ENCODE results near the gene SSBP3. TPM values are rescaled to one million over a fixed set of nuclear protein-coding genes. Genes with fewer than 3 reads are reported as not detected.
"Not testable (repeated sequence)": the region's sequence is repeated elsewhere in the genome, so short reads cannot be mapped to it uniquely, and the experiment has no call there.

Gene SSBP3
- total RNA-seq, 1 experiment from 2014 or later, result 18.2 TPM

- DNase-seq (ENCODE audit: low spot score), result no peak
Measured at GRCh38 chr1:54394104-54394503, 12.1 kb downstream of the SSBP3 start.

DNA sequence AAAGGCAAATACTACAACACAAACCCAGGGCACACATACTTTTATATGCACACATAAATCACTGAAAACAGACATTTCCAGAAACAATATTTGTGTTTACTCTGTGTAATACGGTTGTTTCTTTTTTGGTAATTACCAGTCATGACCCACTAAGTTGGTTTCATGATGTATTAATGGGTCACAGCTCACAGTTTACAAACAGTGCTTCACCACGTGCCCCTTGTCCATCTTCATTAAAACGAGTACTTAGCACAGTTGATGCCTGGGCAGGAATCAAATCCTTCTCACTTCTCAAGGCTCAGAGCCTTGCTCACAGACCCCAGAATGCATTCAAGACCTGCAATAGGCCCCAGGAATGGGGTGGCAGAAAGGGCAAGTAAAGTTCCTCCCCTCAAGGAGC, 13.8 kb downstream of the SSBP3 start:
- DNase-seq (ENCODE audit: low spot score), result no peak

DNA sequence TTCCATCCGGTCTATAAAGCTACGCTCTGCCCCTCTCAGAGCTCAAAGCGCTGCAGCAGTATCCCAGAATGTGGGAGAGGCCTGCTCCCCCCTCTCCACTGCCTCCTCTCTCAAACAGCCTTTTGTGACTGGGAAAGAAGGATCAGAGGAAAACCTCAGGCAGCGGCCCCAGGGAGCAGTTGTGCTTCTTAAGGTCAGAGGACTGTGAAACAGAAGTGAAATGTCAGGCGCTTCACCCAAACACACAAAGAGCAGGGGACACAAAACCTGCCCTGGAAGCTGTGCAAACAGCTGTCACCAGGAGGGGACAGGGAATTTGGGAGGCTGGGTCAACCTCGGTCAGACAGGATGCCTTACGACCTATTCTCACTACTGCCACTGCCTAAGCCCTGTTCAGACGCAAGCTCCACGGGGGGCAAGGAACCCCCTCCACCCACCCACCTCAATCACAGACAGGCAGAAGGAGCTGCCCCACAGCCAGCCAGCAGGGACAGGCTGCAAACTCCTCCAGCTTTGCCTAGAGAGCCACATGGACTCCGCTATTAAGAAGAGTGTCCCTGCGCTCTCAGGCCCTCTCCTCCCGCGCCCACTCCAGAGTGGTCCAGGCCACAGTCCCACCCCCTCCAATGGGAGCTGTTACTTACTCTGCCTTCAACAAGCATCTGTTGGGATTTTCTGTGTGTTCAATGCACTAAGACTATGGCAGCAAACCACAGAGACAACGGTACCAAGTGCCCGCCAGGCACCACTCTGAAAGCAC, 14.6 kb downstream of the SSBP3 start:
- DNase-seq (ENCODE audit: low spot score), result no peak

DNA sequence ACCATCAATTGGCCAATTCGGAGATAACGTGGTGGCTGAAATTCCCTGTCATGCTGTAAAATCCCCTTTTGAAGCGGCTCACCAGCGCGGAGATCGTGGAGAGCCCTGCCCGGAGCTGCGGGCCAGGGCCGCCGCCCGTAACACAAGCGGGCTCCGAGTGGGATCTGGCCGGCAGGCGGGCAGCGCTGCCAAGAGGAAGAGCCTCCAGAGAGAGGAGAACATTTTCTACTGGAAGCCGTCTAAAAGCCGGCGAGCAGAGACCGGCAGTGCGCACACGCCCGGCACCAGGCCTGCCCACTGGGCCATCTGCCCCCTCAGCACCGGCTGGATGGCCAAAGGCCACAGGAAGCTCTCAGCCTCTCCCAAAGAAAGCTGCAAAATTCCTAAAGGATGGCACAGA, 15.5 kb downstream of the SSBP3 start:
- no peak for DNase-seq (ENCODE audit: low spot score)

- not testable (repeated sequence) for DNase-seq (ENCODE audit: low spot score)
Measured at GRCh38 chr1:54389608-54390007, 16.6 kb downstream of the SSBP3 start.

GRCh38 chr1:54387419-54387818, 18.8 kb downstream of the SSBP3 start:
- no peak for DNase-seq (ENCODE audit: low spot score)

GRCh38 chr1:54385727-54386022, 20.5 kb downstream of the SSBP3 start:
- DNase-seq (ENCODE audit: low spot score), result no peak

GRCh38 chr1:54384918-54385726, 21.1 kb downstream of the SSBP3 start:
- DNase-seq (ENCODE audit: low spot score), result peak; percentile 59

- DNase-seq (ENCODE audit: low spot score), result no peak
Measured at GRCh38 chr1:54384471-54384870, 21.7 kb downstream of the SSBP3 start.

DNA sequence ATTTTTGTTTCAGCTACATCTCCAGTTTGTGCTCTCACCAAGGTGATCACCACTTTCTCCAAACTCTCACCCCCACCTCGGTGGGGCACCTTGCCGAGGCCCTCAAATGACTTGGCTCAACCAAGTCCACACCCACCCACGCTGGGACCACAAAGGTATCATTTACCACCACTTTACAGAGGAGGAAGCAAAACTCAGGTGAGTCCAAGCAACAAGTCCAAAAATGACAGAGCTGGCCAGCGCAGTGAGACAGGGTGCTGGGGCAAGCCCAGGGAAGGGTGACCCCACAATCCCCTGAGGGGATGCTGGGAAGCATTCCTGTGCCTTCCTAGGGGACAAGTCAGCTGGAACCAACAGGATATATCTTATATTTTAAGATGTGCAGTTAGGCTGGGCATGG, 24.7 kb downstream of the SSBP3 start:
- no peak for DNase-seq (ENCODE audit: low spot score)

DNA sequence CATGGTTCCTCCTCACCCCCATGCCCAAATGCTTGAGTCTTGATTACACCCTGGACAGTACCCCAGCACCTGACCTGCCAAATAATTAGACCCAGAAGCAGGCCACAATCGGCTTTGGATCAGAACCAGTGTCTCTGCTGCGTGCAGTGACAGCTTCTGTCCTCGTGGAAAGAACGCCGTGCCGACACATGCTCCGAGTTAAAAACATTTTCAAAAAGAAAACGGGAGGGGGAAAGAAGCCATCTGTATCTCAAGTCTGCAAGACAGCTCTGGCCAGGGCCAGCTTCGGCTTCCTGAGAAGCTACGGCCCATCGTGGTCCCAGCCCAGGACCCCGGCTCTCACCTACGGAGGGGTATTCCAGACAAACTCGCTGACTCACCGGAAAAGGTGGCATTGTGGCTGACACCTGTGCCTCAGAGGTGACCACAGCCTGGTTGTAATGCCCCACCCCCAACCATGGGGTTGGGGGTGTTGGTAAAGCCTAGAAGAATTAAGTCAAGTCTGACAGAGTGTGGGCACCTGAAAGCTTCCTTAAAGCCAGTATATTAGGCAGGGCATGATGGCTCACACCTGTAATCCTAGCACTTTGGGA, 25.8 kb downstream of the SSBP3 start:
- DNase-seq (ENCODE audit: low spot score), result no peak

- no peak for DNase-seq (ENCODE audit: low spot score)
Measured at GRCh38 chr1:54379555-54380289, 26.5 kb downstream of the SSBP3 start.

DNA sequence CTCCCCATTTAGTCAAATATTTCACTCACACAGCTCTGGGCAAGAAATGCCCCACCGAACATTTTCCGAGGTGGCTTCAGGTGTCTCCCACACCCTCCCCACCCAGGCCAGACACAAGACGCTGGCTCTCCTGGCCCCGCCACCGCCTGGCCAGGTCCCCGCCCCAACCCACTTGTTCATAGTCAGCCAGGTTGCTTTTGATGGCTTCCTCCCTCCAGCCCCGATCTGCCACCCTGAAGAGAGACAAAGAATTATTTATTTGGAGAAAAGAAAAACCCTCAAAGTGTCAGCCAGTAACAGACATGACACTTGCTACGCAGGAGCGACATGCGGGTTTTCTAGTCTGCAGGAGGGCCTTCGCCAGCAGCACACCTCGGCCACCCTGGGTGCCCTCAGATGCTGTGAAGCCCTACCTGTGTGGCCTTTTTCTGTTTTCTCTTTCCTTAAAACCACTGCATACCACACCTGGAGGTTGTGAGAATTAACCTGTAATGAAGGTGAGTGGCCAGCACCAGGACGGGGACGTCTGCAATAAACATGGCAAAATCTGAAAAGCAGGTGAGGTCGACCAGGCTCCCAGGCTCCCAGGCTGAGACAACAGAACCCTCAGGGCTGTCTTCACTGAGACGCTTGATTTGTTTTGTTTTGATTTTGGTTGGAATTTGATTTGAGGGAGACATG, 27.2 kb downstream of the SSBP3 start:
- DNase-seq (ENCODE audit: low spot score), result no peak

- DNase-seq (ENCODE audit: low spot score), result no peak
Measured at GRCh38 chr1:54378157-54378873, 27.9 kb downstream of the SSBP3 start.

GRCh38 chr1:54377040-54377691, 29.0 kb downstream of the SSBP3 start:
- DNase-seq (ENCODE audit: low spot score), result peak; percentile 27

DNA sequence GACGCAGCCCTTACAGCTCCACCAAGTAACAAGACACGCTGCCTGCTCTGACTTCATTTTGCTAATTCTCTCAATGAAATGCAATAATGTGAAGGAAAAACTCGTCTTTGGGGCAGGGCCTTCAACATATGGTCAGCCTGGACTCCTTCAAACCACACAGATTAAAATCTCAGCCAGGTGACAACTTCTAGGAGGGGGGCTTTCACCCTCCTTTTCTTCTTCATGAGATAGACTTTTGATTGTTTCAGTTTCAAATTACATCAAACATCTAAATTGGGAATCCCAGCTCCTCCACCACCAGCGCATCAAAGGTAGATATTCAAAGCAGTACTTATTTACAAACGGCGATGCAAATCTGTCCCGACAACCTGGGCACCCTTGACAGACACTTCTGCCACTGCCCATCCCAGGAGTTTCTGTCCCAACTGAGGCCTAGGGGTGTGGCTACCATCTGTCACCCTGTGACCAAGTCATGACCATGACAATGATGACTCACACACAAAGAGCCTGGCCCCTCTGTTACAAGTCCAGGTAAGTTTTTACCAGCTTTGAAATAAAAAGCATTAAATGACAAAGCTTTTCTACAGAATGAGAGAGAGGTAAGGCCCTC, 29.7 kb downstream of the SSBP3 start:
- DNase-seq (ENCODE audit: low spot score), result peak; percentile 3

DNA sequence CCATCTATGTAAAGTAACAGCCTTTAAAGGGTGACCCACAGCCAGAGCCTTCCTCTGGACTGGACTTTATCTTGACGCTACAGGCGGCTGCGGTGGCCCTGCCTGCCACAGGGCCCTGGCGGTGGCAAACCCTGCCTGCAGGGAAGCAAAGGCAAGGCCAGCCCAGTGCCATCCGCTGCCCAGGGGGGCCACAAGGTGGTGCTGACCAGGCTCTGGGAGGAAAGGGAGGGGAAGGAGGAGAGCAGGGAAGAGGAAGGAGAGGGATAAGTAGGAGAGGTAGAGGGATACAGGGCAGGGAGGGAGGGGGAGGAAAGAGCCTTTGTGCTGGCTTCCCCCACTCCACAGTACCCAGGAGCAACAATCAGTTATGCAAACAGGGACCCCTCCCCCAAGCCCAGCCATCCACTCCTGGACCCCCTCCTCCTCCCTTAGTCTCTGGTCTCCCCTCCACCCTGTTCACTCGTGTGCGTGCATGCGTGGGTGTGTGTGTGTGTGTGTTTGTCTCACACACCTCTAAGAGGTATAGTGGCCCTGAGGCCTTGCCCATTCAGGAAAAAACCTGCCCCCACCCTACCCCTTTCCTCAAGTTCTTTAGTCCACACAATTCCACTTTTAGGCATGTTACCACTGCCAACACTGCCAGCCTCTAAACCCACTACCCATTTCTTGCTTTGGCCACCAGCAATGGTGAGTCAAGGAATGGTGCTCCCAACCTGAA, 30.3 kb downstream of the SSBP3 start:
- no peak for DNase-seq (ENCODE audit: low spot score)

DNA sequence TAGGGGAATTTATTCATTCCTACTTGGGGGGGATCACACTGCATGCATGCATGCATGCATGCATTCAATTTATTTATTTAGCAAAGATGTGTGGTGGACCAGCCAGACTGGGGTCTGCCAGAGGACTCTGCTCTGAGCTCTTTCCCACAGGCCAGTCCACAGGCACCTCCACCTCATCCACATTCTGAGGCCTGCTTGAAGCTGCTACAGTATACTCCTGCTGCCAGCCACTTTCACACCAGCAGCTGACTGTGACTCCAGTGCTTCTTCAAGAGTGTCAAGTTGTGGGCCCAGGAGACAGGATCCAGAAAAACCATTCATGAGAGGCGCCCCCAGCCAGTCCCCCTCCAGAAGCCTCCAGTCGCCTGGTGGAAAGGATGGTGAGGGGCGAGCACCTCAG, 30.9 kb downstream of the SSBP3 start:
- no peak for DNase-seq (ENCODE audit: low spot score)

- DNase-seq (ENCODE audit: low spot score), result no peak
Measured at GRCh38 chr1:54374766-54375165, 31.4 kb downstream of the SSBP3 start.

Data from HT-29 (cell line).